Activated CD8-positive, alpha-beta memory T cell treated with anti-CD3 and anti-CD28 coated beads for 24 hours (primary cell): Measurements from ENCODE around the gene GTF2H3.
"Not testable (repeated sequence)": the region's sequence is repeated elsewhere in the genome, so short reads cannot be mapped to it uniquely, and the experiment has no call there.

ENCODE experiments used
- DNase-seq: peaks from one replicate; pipeline ENCODE4 v3.0.0-alpha.2; 2020

Gene GTF2H3

GRCh38 chr12:123633379-123634141 lies at the start of gene GTF2H3, which contains the start of gene EIF2B1:
Gene GTF2H3 (plus strand): TSS chr12:123633829. CDS start chr12:123633860, 31 bp downstream.
Gene EIF2B1 (minus strand): TSS chr12:123633686. CDS start chr12:123633557, 129 bp downstream.
- peak; percentile 98 for DNase-seq

GRCh38 chr12:123591702-123592481 lies 41.7 kb upstream of the GTF2H3 start:
- no peak for DNase-seq

GRCh38 chr12:123595729-123596128 lies 37.9 kb upstream of the GTF2H3 start:
- no peak for DNase-seq

DNA sequence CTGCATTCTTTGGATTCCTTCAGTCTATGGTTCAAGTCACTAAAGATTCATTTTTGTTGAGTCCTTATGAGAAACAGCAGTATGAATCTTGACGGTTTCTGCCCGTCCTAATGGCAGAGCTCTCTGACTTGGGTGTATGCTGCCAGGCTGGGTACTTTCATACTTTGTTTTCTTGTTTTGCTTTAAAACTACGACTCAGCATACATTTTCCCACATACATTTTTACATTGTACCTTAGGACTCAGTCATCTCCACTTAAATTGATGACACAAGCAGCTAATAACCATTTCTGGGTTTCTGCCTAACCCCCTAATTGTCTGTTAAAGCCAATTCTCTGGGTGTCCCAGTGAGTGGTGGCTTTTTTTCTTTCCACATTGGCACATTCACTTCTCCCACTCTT lies 36.5 kb upstream of the GTF2H3 start:
- DNase-seq, result no peak

DNA sequence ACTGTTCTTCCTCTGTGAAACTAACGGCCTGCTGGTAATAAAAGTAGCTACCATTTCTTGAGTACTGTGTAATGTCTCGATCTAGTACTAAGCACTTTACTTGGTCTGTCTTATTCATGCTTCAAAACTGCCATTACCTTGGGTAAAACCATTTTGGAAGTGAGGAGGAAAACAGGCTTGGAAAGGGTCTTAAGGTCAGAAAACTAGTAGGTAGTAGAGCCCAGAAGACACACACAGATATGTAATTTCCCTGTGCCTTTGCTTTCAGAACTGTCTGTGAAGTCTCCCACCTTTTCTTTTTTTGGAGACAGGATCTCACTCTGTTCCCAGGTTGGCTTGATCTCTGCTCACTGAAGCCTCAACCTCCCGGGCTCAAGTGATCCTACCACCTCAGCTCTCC lies 35.1 kb upstream of the GTF2H3 start:
- DNase-seq, result no peak

DNA sequence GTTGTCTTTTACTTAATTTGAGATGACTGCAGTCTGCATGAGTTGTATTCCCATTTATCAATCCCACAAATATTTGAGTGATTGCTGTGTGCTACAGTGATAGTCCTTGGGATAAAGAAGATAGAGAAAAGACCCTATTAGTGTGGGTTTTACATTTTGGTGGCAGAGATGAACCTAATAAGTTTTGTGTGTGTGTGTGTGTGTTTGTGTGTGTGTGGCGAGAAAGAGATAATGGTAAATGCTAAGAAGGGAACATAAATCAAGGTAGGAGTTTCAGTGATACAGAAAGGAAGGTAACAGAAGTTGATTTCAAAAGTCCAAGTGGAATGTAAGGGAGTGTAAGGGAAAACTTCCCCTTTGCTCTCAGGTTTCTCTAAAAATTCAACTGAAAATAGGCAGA lies 34.3 kb upstream of the GTF2H3 start:
- DNase-seq, result no peak

DNA sequence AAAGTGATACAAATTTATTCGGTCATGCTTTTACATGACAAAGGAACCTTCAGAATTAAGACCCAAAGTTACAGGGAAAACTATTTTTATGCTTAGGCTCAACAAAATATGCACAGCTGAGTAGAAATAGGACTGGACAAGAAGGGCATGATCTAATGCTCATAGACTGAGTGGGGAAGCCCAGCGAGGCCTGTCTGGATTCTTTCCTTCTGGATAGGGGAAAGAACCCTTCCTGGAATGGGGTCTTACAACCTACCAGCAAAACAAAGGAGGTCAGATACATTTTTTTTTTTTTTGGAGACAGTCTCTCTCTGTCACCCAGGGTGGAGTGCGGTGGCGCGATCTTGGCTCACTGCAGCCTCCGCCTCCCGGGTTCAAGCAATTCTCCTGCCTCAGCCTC lies 33.9 kb upstream of the GTF2H3 start:
- no peak for DNase-seq

GRCh38 chr12:123601602-123602489 lies 31.8 kb upstream of the GTF2H3 start, which contains the start of gene DDX55:
Gene DDX55 (plus strand): TSS chr12:123602099. CDS start chr12:123602149, 50 bp downstream.
- DNase-seq, result peak; percentile 93

DNA sequence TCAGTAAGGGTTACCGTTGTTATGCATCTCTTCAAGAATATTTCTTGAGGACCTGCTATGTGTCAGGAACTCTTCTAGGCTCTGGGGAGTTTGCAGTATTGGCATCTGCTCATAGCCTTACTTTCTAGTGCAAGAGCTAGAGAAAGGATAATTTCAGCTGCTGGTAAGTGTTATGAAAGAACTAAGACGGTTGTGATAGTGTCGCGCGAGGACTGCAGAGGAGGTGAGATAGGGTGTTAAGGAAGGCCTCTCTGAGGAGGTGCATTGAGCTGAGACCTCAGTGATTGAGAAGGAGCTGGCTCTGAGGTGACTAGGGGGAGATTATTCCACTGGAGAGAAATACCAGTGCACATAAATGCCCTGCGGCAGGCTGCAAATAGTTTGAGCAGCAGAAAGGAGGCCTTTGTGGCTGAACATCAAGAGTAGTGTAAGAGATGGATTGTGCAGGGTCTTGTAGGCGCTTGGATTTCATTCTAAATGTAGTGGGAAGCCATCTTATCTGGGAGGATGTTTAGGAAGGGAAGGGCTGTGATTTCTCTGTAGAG lies 30.9 kb upstream of the GTF2H3 start:
- no peak for DNase-seq

DNA sequence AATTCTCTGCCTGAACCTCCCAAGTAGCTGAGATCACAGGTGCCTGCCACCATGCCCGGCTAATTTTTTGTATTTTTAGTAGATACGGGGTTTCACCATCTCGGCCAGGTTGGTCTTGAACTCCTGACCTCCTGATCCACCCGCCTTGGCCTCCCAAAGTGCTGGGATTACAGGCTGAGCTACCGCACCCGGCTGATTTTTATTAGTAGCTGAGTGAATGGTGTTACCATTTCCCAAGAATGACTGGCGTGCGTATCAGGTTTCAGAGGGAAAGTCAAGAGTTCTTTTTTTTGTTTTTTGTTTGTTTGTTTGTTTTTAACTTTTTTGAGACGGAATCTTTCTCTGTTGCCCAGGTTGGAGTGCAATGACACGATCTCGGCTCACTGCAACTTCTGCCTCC lies 30.1 kb upstream of the GTF2H3 start:
- not testable (repeated sequence) for DNase-seq

GRCh38 chr12:123607756-123608155 lies 25.9 kb upstream of the GTF2H3 start:
- no peak for DNase-seq

DNA sequence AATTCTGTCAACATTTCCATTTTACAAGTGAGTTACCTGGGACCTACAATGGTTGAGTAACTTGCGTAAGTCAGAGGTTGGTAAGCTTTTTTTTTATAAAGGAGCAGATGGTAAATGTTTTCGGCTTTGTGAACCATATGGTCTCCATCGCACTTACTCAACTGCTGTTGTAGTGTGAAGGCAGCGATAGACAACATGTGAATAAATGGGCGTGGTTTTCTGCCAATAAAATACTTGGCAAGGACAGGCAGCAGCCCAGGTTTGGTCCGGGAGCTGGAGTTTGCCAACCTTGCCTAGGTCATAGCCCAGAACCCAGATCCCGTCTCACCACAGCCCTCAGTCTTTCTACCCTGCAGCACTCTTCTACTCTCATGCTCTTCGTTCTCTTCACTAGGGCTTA lies 25.4 kb upstream of the GTF2H3 start:
- DNase-seq, result no peak

- DNase-seq, result no peak
These were observed 19.5 kb upstream of the GTF2H3 start for GRCh38 chr12:123614110-123614509.

- DNase-seq, result no peak
These were observed 19.1 kb upstream of the GTF2H3 start for GRCh38 chr12:123614531-123614930.

DNA sequence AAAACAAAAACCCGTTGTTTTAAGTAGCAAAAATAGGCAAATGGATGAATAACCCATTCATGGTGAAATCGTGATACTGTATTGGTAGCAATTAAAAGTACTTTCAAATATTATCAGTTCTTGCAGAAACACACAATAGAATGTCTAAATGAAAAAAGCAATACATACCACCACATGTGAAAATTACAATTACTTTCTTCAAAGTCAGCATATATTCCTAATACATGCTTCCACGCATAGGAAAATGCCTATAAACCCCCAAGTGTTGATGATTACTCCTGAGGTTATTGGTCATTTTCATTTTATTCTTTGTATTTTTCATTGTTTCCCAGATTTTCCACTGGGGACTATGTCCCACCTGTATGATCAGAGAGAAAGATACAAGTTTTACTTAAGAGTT lies 16.5 kb upstream of the GTF2H3 start:
- no peak for DNase-seq

- no peak for DNase-seq
These were observed 16.0 kb upstream of the GTF2H3 start for GRCh38 chr12:123617580-123617979.

DNA sequence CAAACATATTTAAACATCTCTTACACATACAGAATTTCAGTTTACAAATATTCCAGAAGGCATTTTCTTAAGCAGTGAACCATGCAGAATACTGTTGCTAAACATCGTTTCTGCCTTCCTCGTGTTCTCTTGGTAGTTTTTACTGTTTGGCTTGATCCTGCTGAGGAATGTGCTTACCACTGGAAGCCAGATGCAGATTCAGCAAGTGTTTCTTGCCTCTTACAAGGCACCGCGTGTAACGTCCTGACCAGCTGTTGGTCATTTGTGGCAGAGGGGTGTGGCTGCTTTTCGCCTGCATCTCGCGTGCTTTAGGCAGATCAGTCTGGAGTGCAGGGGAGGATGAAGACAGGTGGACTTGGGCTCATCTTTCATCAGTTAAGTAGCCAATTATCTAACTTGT lies 12.5 kb upstream of the GTF2H3 start:
- no peak for DNase-seq

DNA sequence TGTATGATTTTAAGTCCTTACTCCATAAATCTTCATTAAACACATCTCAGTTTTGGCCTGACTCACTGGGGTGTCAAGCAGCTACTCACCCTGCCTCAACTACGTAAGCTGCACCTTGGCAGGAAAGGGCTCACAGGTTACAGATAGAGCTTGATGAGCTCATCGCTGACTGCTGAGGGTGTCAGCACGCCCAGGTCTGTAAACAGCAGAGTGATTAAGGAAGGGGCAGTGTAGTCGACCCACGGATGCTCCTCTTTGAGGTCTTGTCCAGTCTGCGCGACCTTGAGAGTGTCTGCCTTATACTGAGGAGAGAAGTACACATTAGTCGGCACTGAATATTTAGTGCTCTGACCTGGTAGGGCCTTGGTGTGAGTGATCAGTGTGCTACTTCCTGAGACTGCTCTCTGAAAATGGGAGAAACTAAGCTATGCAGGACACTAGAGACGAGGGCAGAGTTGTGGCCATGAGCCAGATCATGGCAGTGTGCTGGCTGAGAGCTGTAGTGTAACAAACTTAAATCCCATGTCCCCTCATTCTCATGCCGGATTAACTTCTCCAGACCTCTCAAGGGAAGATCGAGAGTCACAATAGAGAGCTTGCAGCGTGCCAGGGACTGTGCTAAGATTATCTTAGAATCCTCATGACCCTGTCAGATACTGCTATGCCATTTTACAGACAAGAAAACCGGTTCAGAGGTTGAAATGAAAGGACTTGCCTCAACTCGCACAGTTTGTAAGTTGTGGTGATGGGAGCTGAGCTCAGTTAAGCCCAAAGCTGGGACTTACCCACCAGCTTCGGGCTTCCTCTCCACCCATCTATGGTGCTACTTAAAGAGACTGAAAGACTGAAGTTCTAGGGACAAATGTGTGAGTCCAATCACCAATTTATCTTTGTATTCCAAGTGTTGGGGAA lies 11.8 kb upstream of the GTF2H3 start:
- DNase-seq, result no peak

DNA sequence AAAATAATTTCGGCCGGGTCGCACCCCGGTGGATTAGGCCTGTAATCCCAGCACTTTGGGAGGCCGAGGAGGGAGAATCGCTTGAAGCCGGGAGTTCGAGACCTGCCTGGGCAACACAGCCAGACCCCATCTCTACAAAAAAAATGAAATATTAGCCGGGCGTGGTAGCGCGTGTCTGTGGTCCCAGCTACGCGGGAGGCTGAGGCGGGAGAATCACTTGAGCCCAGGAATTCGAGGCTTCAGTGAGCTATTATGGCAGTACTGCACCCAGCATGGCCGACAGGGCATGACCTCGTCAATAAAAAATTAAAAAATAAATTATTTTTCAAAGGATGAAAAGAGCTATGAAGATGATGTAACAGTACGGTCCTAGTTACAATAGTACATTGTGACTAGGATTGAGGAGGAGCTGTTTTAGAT lies 523 bp downstream of the GTF2H3 start:
- DNase-seq, result no peak

DNA sequence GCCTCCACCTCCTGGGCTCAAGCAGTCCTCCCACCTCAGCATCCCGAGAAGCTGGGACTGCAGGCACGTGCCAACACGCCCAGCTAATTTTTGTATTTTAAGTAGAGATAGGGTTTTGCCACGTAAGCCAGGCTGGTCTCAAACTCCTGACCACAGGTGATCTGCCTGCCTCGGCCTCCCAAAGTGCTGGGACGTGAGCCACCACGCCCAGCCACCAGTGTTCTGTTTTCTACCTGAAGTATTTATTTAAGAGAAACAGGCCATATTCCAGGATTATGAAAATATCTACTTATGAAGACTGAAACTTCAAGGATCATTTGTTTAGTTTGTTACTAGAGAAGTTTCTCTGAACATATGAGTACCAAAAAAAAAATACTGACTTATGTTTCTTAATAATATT lies 10.3 kb downstream of the GTF2H3 start:
- DNase-seq, result no peak

DNA sequence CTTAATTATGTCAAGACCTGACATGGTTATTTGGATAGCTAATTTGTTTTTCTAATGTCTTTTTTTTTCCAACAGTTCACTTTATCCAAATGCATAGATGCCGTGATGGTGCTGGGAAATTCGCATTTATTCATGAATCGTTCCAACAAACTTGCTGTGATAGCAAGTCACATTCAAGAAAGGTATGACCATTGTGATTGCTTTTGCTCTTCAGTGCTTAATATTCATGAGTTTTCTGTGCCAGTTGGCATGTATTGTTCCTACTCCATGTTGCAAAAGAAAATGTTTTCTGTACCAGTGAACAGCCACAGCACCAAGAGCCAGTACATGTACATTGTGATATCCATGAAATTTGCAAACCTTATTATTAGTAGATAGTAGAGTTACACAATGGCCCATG lies 11.8 kb downstream of the GTF2H3 start:
- DNase-seq, result no peak

DNA sequence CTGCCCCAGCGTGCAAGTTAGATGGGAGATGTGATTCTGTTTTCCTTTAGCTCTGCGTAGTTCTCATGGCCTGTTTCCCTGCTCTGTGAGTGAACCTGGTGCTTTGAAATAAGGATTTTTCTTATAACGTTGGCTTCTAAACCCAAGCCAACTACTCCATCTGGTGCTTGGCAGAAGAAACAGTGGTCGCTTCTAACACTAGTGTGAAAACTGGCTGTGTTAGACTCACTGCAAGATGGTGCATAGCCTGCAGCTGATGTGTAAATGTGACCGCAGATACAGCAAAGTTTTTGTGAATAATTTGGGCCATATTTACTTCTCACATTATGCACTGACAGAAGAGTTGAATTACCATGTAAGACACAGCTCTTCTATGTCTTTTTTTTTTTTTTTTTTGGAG lies 12.2 kb downstream of the GTF2H3 start:
- DNase-seq, result no peak
